ENCODE measurements around the gene HECTD4. TPM values are rescaled to one million over a fixed set of nuclear protein-coding genes. Genes with fewer than 3 reads are reported as not detected.
"Not testable (repeated sequence)": the region's sequence is repeated elsewhere in the genome, so short reads cannot be mapped to it uniquely, and the experiment has no call there.

HECTD4 gene
- polyA plus RNA-seq, 4 donors: 35.9 to 68.5 (median 52.6) TPM

GRCh38 chr12:112406519-112407488 is 24.6 kb upstream of the HECTD4 start:
- no peak for DNase-seq (ENCODE audit: low read depth in 4 of 4, low spot score in 2 of 4)

GRCh38 chr12:112401903-112402498 is 19.8 kb upstream of the HECTD4 start:
- DNase-seq (ENCODE audit: low read depth in 4 of 4, low spot score in 2 of 4): no peak

- DNase-seq (ENCODE audit: low read depth in 4 of 4, low spot score in 2 of 4): no peak
These were observed 18.8 kb upstream of the HECTD4 start for GRCh38 chr12:112401054-112401453.

GRCh38 chr12:112393328-112393727 is 11.1 kb upstream of the HECTD4 start:
- DNase-seq (ENCODE audit: low read depth in 4 of 4, low spot score in 2 of 4): no peak

- DNase-seq (ENCODE audit: low read depth in 4 of 4, low spot score in 2 of 4): not testable (repeated sequence)
These were observed 7.9 kb upstream of the HECTD4 start for GRCh38 chr12:112389922-112390654.

- DNase-seq (ENCODE audit: low read depth in 4 of 4, low spot score in 2 of 4): no peak
These were observed 7.0 kb upstream of the HECTD4 start for GRCh38 chr12:112389228-112389627.

- no peak for DNase-seq (ENCODE audit: low read depth in 4 of 4, low spot score in 2 of 4)
These were observed 4.5 kb upstream of the HECTD4 start for GRCh38 chr12:112386726-112387125.

- DNase-seq (ENCODE audit: low read depth in 4 of 4, low spot score in 2 of 4): no peak
These were observed 635 bp upstream of the HECTD4 start for GRCh38 chr12:112382866-112383265.

- no peak for DNase-seq (ENCODE audit: low read depth in 4 of 4, low spot score in 2 of 4)
These were observed 787 bp downstream of the HECTD4 start for GRCh38 chr12:112381406-112381882.

- no peak for DNase-seq (ENCODE audit: low read depth in 4 of 4, low spot score in 2 of 4)
These were observed 1.4 kb downstream of the HECTD4 start for GRCh38 chr12:112380663-112381405.

GRCh38 chr12:112375105-112375504 is 7.1 kb downstream of the HECTD4 start:
- no peak for DNase-seq (ENCODE audit: low read depth in 4 of 4, low spot score in 2 of 4)

GRCh38 chr12:112374166-112374740 is 8.0 kb downstream of the HECTD4 start:
- no peak for DNase-seq (ENCODE audit: low read depth in 4 of 4, low spot score in 2 of 4)

- DNase-seq (ENCODE audit: low read depth in 4 of 4, low spot score in 2 of 4): no peak
These were observed 11.2 kb downstream of the HECTD4 start for GRCh38 chr12:112370868-112371510.

GRCh38 chr12:112370199-112370598 is 12.0 kb downstream of the HECTD4 start:
- DNase-seq (ENCODE audit: low read depth in 4 of 4, low spot score in 2 of 4): no peak

- no peak for DNase-seq (ENCODE audit: low read depth in 4 of 4, low spot score in 2 of 4)
These were observed 13.4 kb downstream of the HECTD4 start for GRCh38 chr12:112368856-112369255.

GRCh38 chr12:112367965-112368364 is 14.3 kb downstream of the HECTD4 start:
- DNase-seq (ENCODE audit: low read depth in 4 of 4, low spot score in 2 of 4): no peak

GRCh38 chr12:112362310-112362709 is 19.9 kb downstream of the HECTD4 start:
- no peak for DNase-seq (ENCODE audit: low read depth in 4 of 4, low spot score in 2 of 4)

GRCh38 chr12:112361271-112361670 is 21.0 kb downstream of the HECTD4 start:
- DNase-seq (ENCODE audit: low read depth in 4 of 4, low spot score in 2 of 4): no peak

- DNase-seq (ENCODE audit: low read depth in 4 of 4, low spot score in 2 of 4): no peak
These were observed 22.9 kb downstream of the HECTD4 start for GRCh38 chr12:112359290-112359689.

Data from left renal cortex interstitium (tissue), 4 donors.